Activated CD8-positive, alpha-beta memory T cell treated with anti-CD3 and anti-CD28 coated beads, Interleukin-2, amount 50 U/mL, for 48 hours (primary cell): Measurements from ENCODE around the gene CNTRL.
"Not testable (repeated sequence)": the region's sequence is repeated elsewhere in the genome, so short reads cannot be mapped to it uniquely, and the experiment has no call there.

ENCODE experiments used
- DNase-seq: peaks from one replicate; pipeline ENCODE4 v3.0.0-alpha.2; 2020

The CNTRL gene

DNA sequence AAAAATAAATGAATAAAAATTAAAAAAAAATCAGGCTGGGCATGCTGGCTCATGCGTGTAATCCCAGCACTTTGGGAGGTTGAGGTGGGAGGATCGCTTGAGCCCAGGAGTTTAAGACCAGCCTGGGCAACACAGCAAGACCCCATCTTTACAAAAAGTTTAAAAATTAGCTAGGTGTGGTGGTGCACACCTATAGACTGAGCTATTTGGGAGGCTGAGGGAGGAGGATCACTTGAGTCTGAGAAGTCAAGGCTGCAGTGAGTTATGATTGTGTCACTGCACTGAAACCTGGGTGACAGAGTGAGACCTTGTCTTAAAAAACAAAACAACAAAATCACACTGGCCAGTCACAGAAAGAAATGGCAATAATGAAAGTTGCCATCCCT, 3.4 kb upstream of the CNTRL start:
- no peak for DNase-seq

DNA sequence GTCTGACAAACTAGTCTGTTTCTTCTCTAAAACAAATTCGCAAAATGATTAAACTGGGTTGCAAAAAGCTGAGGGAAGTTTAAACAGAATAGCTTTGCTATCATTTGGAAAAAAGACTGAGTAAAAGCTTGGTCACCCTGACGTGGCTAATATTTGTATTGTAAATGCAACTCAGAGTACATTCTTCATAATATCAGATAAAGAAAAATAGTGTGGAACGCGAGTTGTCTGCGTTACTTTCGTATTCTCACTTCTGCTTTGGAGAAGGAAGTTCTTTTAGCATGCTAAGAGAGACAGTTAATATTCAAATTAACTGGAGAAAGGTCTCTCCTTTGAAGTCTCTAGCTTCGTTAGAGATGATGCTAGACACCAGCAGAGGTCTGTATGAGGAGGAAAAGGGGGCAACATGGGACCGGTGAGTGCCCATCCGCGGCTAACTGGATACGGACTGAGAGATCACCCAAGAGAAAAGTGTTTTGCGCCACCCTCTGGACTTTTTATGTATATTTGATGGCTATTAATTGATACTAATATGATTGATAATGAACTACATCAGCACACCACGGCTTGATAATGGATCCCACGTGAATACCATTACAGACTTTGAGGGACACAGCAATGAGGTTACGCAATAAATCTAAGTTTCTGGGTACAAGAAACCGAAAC, 2.9 kb upstream of the CNTRL start:
- DNase-seq, result no peak

DNA sequence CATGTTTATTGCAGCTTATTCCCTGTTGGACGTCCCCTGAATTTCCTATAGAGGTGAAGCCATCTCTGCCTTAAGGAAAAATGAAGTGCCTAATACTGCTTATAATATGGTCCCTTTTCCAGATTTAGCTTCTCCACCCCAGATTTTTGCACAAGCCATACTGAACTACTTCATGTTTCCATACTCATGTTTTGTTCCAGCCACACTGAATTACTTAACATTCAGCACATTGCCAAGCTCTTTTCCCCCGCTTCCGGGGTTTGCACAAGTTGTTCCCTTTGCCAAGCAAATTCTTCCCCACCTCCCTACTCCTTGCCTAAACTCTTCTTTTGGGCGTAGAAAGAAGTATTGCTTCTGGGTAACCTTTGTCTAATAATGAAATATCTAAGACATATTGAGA, 1.7 kb upstream of the CNTRL start:
- DNase-seq, result no peak

DNA sequence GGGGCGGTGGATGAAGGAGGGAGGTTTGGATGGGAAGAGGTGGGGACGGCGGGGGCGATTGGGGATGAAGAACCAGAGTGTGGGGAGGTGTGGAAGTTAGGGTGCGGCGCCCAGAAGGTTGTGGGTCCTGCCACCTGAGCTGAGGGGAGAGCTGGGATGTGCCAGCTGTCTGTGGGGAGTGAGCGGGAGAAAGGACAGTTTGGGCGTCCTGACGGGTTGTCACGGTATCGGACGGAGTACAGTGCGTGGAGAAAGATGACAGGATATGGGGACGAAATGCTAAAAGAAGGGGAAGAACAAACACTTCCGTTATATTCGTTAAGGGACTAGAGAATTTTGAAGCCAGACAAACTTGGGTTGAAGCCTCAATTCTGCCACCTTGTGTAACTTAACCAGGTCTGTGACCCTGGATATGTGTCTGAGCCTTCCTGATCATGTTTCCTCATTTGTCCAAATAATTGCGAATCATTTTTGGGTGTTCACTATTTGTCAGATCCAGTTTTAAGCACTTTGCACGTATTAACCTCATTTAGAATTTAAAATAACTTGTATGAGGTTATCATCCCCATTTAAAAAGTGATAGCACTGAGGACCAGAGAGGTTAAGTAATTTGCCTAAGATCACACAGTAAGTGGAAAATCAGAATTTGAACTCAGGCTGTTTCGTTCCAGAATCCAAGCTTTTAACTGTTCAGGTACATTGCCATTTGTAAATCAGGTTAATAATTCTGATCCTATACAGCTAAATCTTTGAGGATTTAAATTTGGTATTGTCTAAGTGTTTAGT, 689 bp downstream of the CNTRL start:
- no peak for DNase-seq

DNA sequence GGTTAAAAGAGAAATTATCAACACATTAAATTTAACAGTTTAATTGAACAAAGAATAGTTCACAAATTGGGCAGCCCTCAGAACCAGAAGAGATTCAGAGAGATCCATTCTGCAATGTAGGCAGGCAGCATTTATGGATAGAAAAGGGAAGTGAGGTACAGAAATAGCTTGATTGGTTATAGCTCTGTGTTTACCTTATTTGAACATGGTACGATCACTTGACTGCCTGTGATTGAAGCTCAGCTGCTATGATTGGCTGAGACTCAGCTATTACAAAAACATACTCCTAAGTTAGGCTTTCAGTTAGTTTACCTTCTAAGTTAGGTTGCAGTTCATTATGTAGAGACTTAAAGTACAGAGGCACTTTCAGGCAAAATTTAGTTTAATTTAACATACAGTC, 7.3 kb downstream of the CNTRL start:
- DNase-seq, result no peak

DNA sequence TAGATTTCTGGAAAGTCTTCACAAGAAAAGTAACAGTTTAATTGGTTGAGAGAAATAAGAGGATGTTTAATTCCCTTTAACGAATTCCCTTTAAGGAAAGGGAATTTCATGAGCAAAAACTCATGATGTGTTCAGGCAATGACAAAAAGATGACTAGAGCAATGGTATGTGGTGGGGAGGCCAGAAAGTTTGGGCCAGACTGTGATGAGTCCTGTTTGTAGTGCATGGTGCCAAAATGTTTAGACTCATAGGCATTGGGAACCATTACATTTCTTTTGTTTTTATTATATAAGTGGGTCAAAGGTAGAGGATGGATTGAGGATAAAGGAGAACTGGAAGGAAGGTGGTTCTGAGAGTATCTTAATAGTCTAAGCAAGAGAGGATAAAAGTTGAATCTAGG, 10.9 kb downstream of the CNTRL start:
- no peak for DNase-seq

DNA sequence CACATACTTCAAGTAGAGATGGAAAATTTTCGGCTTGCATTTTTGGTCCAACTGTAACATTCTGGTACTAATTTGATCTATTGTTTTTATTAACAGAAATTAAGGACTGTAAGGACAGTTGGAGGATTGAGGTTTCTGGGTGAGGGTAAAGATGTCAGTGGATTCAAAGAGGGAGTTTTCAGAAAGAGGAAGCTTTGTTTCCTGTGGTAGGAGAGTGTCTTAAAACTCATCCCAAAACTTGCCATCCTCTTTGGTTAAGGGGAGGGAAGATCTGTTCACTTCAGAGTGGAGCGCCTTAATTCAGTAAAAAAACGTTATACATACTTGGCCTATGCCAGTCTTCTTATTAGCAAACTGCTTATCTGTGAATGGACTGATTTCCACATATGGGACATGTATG, 13.8 kb downstream of the CNTRL start:
- DNase-seq, result no peak

DNA sequence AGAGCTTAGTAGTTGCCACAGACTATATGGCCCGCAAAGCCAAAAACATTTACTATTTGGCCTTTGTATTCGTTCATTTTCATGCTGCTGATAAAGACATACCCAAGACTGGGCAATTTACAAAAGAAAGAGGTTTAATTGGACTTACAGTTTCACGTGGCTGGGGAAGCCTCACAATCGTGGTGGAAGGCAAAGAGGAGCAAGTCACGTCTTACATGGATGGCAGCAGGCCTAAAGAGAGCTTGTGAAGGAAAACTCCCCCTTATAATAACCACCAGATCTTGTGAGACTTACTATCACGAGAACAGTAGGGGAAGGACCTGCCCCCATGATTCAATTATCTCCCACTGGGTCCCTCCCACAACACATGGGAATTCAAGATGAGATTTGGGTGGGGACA, 16.0 kb downstream of the CNTRL start:
- not testable (repeated sequence) for DNase-seq

- DNase-seq, result no peak
Measured at GRCh38 chr9:121095057-121095456, 20.3 kb downstream of the CNTRL start.

DNA sequence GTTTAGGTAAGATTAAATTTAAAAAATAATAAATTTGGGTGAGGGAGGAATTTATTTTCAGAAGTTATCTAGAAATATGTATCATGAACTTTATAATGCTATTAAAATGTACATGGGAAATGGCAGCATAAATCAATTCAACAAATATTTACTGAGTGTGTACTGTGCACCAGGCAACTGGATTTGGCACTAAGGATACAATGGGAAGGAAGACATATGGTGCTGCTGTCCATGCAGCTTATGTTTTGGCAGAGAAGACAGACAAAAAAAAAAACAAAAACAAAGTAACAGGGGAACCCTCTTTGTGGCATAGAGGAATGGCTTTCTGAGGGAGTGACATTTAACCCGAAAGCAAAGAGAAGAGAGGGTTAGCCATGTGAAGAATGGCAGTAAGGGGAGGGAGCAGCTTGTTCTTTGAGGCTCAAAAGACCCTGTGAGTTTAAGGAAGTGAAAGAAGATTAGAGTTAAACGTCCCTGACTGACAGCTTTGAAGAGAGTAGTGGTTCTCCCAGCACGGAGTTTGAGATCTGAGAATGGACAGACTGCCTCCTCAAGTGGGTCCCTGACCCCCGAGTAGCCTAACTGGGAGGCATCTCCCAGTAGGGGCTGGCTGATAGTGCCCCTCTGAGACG, 23.9 kb downstream of the CNTRL start:
- DNase-seq, result no peak

DNA sequence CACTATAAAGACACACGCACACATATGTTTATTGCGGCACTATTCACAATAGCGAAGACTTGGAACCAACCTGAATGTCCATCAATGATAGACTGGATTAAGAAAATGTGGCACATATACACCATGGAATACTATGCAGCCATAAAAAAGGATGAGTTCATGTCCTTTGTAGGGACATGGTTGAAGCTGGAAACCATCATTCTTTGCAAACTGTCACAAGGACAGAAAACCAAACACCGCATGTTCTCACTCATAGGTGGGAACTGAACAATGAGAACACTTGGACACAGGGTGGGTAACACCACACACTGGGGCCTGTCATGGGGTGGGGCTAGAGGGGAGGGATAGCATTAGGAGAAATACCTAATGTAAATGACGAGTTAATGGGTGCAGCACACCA, 29.3 kb downstream of the CNTRL start:
- not testable (repeated sequence) for DNase-seq

GRCh38 chr9:121105531-121105930, 30.8 kb downstream of the CNTRL start:
- no peak for DNase-seq

DNA sequence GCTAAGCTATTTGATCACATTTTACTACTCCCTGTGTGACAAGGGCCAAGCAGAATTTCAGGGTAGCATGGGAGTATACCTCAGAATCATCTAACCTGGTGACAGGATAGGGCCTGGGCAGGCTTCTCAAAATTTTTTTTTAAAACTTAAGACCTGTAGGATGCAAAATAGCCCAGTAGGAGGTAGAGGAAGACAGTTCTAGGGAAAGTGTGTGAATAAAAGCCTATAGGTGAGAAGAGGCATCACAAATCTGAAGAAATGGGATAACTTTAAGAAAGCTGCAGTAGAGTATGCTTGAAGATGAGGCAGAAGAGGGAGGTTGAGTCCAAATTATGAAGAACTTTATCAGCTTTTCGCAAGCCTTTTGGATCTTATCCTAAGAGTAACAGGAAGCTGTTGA, 32.3 kb downstream of the CNTRL start:
- DNase-seq, result no peak

DNA sequence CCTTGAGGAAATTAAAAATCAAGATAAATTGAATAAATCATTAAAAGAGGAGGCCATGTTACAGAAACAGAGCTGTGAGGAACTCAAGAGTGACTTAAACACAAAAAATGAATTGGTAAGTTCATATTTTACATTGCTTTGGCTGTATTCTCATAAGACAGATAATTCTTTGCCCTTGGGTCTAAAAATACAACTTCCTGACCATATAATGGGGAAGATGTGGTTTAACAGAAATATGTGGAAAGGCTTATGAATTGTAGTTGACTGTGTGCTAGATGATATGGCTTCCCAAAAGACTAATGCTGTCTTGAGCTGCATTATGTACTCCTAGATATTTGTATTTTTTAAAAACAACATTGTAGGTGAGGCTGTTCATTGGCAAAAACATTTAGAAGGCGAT, 33.1 kb downstream of the CNTRL start:
- no peak for DNase-seq

DNA sequence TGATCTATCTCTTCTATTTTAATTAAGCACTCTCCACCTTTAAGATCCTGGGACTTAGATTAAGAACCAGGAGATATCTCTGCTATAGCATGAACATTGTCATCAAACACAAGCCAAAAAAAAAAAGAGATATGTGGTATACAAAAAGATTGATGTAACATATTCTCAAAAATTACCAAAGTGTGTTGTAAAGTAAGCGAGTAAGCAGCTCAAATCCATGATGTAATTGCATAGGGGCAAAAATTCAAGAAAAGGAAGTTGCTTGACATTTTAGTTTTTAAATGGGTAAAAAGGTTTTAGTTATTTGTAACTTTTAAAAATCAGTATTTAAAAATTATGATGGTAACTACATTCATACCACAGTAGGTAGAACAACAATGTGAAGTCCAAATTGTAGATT, 40.7 kb downstream of the CNTRL start:
- no peak for DNase-seq

GRCh38 chr9:121118266-121118665, 43.5 kb downstream of the CNTRL start:
- no peak for DNase-seq

- no peak for DNase-seq
Measured at GRCh38 chr9:121120386-121120785, 45.6 kb downstream of the CNTRL start.

GRCh38 chr9:121121582-121122087, 46.9 kb downstream of the CNTRL start:
- peak; percentile 94 for DNase-seq

DNA sequence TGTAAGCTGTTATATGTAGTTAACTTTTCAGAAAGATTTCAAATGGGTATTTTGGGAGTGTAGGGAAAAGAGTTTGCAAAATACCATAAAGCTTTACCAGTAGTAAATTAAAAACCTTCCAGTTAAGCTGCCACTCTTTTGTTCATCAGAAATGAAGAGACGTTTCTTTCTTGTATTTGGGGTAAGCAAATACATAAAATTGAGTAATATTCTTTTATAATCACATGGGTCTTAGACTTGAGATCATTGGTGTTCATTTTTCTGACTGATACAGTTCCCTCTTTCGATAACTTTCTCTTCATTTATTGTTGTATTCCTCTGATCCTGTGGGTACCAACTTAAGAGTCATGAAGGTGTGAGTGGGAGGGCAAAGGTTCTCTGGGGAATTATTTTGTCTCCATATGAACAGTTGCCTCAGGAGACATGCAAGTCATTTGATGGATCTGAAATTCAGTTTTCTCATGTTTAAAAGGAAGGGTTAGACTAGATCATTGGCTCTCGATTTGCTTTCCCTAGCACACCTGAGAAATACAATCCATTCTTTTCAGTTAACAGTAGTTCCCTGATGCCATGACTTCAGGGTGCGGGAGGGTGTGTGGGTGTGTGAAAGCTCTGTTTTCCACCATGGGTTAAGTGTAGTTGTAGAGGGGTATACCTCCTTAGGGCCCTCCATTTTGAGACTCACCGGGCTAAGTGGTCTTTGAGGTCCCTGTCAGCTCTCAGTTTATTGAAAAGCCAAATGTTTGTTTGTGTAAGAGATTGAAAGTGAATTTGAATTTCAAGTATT, 47.7 kb downstream of the CNTRL start:
- DNase-seq, result peak; percentile 56

- DNase-seq, result no peak
Measured at GRCh38 chr9:121123816-121124535, 49.2 kb downstream of the CNTRL start.

DNA sequence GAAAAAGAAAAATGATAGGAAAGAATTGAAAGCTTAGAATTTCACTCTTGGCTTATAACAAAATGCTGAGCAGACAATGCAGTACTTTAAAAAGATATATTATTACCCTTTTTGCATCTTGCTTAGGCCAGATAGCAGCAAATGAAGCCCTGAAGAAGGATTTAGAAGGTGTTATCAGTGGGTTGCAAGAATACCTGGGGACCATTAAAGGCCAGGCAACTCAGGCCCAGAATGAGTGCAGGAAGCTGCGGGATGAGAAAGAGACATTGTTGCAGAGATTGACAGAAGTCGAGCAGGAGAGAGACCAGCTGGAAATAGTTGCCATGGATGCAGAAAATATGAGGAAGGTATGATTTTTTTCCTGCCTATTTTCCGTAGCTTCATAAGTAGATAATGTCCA, 50.8 kb downstream of the CNTRL start:
- DNase-seq, result no peak

- not testable (repeated sequence) for DNase-seq
Measured at GRCh38 chr9:121129384-121129783, 54.6 kb downstream of the CNTRL start.
